ENCODE results near the gene LSAMP.

The LSAMP gene

DNA sequence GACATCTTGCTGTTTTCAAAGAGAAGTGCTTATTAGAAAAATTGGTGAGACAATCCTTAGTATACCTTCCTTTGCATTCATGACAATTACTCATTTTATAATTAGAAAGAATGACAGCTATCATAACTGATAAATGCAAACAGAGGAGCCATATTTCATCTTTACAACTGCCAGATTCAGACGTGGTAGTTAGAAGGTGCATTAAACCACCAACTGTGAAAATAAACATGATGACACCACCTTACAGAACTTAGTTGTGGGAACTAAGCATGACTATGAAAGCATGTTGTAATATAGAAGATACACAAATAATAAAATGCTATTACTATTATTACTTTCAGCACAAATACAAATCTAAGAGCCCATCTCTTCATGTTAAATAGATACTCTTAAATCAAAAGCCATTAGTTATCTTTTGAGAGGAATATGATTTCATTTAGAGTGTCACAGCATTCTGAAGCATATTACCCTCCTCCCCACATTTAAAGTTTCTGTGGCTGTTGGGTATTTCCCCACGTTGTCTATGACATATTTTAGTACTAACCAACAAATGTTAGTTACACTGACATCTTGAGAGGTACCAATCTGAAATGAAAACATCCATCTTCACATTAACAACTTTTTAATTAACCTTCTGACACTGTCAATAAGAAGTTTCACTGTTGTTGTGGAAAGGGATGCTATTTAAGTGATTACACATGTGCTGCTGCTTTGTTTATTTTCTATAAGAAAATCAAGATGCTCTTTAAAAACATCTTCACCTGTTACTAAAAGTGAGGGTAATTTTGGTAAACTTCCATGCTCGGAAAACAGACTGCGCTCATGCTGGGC lies 163.8 kb downstream of the LSAMP start:
- DNase-seq = no peak

DNA sequence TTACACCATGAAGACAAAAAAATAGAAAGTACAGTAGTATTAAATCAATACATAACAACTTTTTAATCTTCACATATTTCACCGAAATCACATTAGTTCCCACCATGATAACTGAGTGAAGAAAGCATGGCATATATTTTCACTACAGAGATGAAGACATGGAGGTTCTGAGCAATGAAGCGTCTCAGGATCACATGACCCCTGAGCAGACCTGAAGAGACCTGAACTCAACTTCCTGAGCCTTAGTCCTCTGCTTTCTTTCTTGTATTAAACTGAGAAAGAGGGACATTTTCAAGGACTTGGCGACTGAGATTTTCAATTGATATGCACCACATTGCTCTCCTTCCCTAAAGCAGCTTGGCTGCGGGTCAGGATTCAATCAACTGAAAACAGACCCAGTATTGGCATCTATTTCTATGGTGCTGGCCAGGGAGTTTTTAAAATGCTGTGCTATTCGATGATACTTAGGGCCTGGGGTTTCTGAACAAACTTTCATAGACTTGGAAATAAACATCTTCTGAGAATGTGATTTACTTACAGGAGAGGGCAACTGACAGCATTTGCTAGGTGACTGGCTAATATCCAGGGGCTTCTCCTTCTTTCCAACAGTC lies 165.1 kb downstream of the LSAMP start:
- no peak for DNase-seq

DNA sequence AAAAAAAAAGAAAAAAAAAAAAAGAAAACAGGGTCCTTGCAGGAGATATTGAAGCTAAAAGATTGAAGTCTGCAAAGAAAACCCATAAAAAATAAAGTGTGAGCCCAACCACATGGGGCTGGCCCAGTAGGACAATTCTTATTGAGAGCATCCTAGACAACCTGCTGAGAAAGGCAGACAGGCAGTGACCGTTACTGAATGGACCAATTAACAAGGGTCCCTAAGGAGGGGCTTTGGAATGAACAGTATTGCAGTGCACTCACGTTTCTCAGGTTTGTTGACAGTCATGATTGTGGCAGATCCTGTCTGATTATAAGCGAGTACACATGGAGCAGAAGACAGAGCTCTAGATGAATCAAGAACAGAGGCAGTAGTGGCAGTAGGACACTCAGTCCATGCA lies 168.6 kb downstream of the LSAMP start:
- no peak for DNase-seq

DNA sequence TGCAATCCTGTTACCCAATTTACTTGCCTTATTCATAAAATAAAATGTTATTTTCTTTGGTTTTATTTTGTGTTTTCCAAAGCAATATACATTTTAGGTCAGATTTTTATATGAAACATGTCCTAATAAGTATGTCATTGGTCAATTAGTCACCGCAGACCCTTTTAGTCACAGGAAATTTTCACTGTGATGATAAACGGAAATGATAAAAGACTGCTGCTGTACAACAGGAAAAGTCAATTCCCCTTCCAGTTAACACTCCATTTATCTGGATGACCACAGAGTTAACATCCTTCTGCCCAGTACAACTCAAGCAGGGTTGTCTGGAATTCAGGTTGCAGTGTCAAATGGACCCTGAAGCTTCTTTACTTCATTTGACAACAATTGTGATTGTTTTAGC lies 175.2 kb downstream of the LSAMP start:
- no peak for DNase-seq

DNA sequence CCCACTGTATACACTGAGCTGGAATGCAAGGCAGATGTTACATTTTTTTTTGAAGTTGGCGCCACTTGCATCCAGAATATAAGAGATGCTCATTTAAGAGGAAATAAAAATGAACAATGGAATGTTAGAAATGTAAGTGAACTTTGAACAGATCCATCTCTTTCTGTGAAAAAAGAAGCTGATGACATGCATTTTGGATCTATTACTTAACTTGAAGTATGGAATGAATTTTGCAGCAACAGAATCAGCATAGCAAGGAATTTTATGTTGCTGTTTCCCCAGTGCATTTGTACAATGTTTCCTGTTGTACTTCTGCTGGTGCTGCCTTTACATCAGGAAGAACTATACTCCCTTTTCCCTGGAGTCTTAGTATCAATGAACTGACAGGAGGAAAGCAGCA lies 178.2 kb downstream of the LSAMP start:
- DNase-seq = no peak

DNA sequence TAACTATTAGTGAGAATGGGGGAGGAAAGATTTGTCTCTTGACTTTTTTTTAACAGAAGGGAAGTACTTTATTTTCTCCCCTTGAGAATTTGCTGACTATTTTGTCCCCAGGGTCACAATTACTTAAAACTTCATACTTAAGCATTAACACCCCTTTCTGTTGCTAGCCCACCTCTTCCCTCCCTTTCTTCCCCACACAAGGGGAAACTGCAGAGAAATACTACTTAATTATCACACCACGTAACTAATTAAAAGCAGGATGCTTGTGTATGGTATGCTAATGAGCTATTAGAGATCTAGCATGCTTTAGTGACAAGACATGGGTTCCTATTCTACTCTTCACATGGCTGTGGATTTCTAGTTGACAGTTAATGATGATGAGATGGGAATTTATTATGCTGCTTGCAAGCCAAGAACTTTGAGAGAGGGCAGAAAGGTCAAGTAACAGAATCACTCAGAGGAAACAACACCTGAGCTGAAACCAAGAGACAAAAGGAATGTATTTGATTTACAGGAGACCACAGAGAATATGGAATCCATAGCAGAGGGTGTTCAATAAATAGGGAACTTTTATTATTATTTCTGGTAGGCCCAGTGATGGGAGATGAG lies 179.2 kb downstream of the LSAMP start:
- DNase-seq = no peak

DNA sequence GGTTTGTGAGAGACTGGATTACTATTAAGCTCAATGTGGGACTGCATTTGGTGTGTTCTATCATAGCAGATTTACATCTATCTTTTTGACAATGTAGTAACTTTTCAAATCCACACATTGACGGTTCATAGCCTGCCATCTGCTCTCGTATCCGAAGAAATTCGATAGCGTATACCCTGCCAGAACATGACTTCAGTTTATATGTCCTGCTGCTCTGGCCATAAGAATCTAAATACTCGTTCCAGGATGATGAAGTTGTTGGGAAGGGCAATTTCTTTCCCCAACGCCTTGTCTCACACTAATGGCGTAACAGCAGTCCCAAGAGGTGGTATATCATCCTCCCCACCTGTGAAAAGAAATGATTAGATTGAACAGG lies 180.0 kb downstream of the LSAMP start:
- DNase-seq = no peak

DNA sequence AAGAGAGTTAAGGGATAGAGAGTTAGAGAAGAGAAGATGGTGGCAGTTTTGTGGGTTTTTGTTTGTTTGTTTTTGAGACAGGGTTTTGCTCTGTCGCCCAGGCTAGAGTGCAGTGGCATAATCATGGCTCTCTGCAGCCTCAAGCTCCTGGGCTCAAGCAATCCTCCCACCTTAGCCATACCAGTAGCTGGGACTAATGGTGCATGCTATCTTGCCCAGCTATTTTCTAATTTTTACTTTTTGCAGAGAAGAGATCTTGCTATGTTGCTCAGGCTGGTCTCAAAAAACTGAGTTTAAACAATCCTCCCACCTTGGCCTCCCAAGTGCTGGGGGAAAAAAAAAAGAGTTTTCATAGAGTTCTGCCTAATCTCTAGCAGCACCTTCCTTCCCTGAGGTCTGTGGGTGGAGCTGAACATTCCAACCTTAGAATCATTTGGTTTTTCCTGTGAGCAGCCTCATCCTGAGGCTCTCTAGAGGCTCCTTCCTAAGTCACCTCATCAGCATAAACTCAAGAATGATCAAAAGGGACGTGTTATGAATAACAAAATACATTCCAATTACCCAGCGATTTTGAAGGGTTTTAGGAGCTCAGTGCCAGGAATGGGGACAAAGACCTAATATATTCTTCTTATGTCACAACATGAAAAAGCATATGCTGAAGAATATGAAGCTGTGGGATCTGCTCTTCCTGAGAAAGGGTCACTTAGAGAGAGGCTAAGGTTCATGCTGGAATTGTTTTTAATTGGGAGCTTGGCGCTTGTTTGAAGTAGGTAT lies 180.6 kb downstream of the LSAMP start:
- DNase-seq = no peak

DNA sequence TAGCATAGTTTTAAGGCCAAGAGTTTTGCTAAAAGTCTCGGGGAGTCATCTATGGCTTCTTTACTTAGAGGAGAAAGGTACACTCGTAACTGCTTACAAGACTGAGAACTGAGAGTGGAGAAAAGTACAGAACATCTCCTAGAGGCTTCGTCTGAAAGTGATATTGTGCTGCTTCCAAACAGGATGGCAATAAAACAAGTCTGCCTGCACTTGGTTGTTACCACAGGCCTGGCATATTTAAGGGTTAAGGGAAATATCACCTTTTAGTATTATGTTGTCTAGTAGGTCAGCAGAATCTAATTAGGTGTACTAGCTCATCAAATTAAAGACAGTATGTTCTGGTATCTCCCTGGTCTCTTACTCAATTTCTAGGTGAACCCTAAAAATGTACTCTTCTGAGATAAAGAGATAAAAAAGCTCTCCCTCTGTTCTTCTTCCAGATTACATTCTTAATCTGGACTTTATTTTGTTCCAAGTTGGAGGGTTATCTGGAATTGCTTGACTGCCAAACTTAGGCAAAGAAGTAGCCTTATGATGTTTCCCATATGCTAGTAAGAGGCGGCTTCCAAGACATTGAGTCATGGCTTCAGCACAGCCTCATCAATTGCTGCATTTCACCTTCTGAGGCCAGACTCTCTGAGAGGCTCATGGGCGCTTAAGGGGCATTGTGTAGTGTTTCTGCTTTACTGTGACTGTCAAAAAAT lies 181.3 kb downstream of the LSAMP start:
- no peak for DNase-seq

DNA sequence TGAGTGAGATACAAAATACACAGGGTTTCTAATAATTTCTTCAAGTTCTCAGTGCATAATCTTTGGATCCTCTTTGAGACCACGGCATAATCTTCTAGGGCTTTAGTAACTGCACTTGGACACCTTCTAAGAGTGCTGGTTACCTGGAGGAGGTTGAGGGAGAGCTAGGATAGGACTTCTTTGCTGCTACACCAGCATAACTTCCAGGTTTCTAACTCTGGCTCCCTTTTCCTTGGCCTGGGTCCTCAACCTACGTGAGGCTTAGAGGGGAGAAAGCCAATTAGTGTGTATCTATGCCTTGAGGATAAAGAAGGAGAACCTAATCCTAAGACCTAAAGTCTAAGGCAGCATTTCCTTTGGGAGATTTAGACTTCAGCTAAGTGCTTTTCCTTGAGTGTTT lies 184.8 kb downstream of the LSAMP start:
- no peak for DNase-seq

DNA sequence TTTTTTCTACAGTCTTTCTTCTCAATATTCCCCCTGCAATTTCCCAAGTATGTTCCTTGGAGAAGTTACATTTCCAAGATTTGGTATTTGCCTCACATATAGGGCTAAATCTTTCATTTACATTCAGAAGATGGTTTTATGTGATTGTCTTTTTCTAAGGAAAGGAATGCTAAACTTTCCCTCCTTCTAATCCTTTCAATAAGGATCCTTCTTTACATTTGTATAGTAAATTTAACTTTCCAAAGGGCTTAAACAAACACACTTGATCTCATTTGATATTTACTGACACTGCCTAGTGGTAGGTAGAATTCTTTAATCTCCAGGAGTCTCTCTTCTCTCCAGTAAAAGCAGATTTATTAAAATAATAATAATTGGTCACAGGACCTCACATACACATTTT lies 185.3 kb downstream of the LSAMP start:
- no peak for DNase-seq

DNA sequence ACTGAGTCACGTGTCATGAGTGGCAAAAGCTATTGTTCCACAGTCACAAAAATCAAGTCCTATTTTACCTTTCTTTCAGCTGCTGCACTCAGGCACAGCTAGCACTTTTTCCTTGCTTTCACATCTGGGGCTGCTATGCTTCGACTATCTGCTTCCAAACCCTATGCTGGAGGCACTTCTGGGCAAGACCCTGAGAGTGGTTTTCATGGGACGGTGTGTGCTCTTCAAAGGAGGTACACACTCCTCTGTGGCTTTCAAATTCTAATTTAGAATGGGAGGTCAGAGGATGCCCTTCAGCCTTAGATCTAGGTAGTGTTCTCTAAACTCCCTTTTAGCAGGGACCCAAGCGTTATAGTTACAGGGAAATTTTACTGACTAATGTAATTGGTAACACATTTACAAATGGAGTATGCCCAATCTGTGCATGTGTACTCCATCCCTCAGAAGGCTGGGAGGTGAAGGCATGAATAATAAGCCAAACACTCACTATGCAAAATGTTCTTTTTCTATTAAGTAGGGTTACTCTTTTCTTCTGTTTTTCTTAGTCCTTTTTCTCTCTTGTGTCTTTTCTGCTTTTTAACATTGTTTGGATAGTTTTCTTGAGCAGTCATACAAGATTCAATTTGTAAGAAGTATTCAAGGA lies 188.3 kb downstream of the LSAMP start:
- no peak for DNase-seq

DNA sequence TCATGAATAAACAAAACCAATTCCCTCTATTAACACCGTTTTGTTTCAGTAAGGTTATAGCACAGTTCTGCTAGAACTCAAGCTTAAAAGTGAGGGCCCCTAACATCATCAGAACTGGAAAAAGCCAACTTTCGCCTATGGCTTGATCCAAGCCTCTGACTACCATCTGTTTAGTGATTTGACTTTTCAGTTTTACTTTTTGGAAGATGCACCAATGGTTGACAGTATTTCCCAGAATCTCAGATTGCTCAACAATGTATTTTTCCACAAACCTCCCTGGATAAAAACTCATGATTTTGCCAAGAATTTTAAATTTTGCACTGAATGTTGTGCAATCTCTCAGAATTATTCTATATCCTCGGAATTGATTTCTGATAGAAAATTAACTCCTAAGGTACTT lies 190.7 kb downstream of the LSAMP start:
- no peak for DNase-seq

DNA sequence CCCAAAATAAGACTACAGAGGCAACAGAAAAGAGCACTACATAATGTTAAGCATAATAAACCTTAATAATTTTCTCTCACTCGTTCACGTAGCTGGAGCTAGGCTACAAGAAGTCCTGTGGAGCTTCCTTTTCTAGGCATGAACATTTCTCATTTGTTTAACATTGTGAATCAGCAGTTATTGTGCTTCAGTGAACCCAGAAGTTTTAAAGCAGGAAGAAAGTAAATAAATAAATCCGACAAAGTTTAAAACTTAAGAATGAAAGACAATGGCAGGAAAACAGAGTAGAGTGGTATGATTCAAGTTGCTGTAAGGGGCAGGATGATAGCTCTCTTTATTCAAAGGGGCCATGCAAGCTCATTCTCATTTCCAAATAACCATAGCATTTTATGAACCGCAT lies 191.8 kb downstream of the LSAMP start:
- no peak for DNase-seq

DNA sequence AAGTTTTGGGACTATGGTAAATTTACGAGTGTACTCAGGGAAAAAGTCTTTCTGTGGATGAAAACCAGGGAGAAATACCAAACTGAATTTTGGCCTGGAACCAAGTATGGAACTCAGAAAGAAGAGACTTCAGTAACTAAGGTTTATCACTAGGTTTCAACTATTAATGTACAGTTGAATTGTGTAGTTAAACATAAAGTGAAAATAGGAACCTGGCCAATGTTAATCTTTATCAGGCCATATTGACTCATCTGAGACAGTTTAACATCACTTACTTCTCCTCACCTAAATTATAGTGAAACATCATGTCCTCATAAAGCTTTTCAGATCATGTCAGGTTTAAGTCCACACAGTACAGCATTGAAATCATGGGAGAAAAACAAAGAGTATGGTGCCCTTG lies 197.7 kb downstream of the LSAMP start:
- DNase-seq = no peak

DNA sequence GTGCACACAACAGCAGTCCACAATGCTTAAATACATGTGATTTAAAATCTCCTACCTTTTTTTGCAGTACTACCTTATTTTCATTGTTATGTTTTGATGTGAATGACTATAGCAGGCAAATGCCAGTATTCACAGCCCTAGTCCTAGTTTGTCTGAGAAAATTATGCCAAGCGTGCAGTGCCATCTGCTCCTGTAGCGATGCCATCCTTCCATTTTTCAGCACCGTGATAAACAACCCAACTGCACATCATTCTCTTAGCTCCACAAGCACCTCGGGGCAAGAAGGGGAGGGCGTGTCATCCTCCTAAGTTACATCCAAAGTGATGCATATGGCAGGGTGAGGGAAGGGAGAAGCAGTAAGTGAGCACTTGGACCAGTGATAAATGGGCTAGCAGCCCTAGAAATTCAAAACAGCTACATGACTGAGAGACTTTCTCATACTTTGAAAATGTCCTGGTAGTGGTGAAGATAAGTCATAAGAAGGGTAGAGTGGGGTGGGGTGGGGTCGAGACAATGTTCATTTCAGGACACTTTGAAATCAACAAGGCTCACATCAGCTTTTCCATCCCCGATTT lies 198.8 kb downstream of the LSAMP start:
- DNase-seq = no peak

DNA sequence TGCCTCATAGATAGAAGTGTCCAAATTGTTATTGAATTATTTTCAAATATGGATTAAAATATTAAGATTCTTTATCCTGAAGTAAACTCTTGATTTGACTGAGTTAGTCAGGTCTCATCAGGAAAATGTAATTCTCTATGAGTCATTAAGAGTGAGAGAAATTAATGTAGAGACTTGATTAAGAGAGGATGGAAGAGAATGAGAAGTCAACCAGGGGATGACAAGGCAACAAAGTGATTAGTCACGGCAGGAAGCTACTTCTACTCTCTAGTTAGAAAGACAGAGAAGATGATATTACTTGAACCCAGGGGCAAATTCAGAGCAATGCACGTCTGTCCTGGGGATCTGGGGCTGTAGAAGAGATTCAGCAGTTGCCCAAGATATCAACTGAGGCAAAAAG lies 202.5 kb downstream of the LSAMP start:
- no peak for DNase-seq

DNA sequence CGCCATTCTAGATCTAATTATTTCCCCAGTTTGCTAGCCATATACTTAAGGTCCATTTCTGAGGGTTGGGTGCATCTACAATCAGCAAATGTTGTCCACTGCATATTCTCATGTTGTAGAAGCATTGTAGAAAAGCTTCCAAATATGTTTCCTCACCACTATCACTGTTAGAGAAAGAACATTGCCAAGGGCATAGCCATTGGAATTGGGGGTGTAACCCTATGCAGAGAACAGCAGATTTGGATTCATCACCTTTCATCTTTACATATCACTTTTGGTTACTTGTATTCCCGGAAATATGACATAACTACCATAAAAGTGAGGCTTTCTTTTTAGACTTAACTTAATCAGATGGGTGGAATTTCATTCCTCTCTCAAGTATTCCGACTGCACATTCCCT lies 203.6 kb downstream of the LSAMP start:
- DNase-seq = no peak

DNA sequence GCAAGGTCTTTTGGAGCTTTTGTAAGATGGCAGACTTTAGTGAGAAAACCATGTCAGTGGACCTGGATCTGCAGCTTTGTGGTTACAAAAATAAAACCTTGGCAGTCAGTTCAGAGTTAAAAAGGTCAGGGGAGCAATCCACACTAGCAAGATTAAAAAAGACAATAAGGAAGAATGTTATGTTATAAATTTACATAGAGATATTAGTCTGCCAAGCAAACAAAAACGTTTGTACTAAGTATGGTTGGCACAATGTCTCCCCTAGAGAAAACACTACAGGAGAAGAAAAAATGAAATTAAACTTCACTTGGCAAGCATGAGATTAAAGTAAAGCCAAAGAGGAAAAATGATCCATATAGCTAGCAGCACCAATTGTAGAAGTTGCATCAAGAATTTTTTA lies 205.0 kb downstream of the LSAMP start:
- no peak for DNase-seq

DNA sequence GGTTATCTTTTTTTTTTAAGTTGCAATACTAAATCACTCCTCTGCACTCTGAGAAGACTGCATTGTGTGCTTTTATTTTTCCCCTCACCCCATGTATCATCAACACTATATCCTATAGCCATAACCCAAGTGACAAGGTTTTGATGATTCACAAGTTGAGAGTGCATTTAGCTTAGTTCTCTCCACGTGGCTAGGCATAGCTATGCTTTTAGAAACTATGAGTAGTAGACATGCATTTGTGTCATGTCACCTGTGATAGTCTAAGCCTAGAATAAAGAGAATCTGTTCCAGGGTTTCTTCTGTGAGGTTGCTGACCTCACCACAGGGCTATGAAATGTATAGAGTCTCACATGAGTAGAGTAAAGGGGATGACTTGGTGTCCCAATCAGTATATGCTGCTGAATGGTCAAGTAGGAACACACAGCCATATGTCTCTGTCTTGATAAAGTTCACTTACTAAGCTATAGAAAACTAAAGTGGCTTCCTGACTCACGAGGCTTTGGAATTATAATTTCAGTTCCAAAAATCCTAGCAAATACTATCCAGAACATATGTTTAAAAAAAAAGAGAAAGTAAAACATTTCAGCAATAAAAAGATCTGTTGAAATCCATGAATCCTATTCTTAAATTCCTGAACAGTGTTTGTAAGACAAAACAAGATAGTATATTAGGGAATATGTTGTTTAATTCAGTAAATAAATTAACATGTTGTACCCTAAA lies 206.3 kb downstream of the LSAMP start:
- no peak for DNase-seq

DNA sequence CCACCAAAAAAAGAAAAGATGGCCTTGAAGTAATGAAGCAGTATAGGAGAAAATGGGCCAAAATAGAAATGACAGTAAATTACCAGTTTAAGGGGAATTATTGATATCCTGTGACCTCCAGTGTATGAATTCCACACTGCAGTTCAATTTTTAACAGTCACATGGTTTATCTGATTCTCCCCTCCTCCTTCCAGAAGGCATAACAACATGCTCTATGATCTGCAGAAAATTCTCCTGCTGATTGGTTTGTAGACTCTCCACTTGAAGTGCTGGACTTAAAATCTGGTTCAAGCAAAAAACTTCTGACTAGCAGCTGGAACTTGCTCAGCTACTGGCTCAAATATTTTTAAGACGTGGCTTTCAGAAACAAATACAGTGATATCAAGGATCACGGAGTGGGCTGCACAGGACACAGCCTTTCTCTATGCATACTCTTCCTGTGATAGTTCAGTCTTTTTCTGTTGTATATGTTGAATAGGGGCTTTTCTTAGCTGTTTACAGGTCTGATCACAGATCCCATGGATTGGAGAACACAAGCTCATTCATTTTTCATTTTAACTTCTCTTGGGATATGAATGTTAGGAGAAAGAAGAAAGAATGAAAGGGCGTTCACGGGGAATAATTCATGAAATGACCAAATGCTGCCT lies 211.5 kb downstream of the LSAMP start:
- no peak for DNase-seq

Measured in CD4-positive, alpha-beta T cell treated with Interleukin-1 beta for 1 hour (primary cell).